ENCODE measurements around the gene ARPIN.

ARPIN gene

GRCh38 chr15:89912145-89912673 is 543 bp downstream of the ARPIN start:
- Histone ChIP-seq H3K4me2 (no peak overlapping the region), H3K9ac (no peak overlapping the region), H3K27me3 (ENCODE audit: insufficient read depth, low read depth) (no peaks in the 10 kb centered on the region), H3K4me1 (ENCODE audit: low read depth, poor library complexity, severe bottlenecking) (no peaks in the 10 kb centered on the region), H3K4me3 (IDR thresholded peaks at IDR 0.05; ENCODE audit: insufficient read depth, low read depth, low read length) (no peak overlapping the region), H3K27ac (no peak overlapping the region), H4K20me1 (ENCODE audit: insufficient read depth) (no peaks in the 10 kb centered on the region), H3K79me2 (ENCODE audit: insufficient read depth, low read depth) (no peaks in the 10 kb centered on the region), H2AFZ (ENCODE audit: low read depth) (no peak overlapping the region), H3K36me3 (ENCODE audit: insufficient read depth) (no peaks in the 10 kb centered on the region)
- TF ChIP-seq CTCF (conservative IDR thresholded peaks at IDR 0.05; ENCODE audit: low read depth, low read length): no peak

- no peak overlapping the region for H3K4me3 ChIP-seq (IDR thresholded peaks at IDR 0.05; ENCODE audit: insufficient read depth, low read depth, low read length)
- no peaks in the 10 kb centered on the region for H4K20me1 ChIP-seq (ENCODE audit: insufficient read depth)
- no peaks in the 10 kb centered on the region for H3K79me2 ChIP-seq (ENCODE audit: insufficient read depth, low read depth)
- H3K4me1 ChIP-seq (ENCODE audit: low read depth, poor library complexity, severe bottlenecking): no peaks in the 10 kb centered on the region
- no peak for TF ChIP-seq CTCF (conservative IDR thresholded peaks at IDR 0.05; ENCODE audit: low read depth, low read length)
- no peaks in the 10 kb centered on the region for H3K27me3 ChIP-seq (ENCODE audit: insufficient read depth, low read depth)
- H3K4me2 ChIP-seq: no peak overlapping the region
- no peak overlapping the region for H3K9ac ChIP-seq
- no peak overlapping the region for H3K27ac ChIP-seq
- H3K36me3 ChIP-seq (ENCODE audit: insufficient read depth): no peaks in the 10 kb centered on the region
- no peak overlapping the region for H2AFZ ChIP-seq (ENCODE audit: low read depth)
Measured at GRCh38 chr15:89910891-89911626, 1.7 kb downstream of the ARPIN start.

- Histone ChIP-seq H3K27me3 (ENCODE audit: insufficient read depth, low read depth) (no peaks in the 10 kb centered on the region), H4K20me1 (ENCODE audit: insufficient read depth) (no peaks in the 10 kb centered on the region), H3K79me2 (ENCODE audit: insufficient read depth, low read depth) (no peaks in the 10 kb centered on the region), H3K4me3 (IDR thresholded peaks at IDR 0.05; ENCODE audit: insufficient read depth, low read depth, low read length) (no peak overlapping the region), H3K36me3 (ENCODE audit: insufficient read depth) (no peaks in the 10 kb centered on the region), H3K4me1 (ENCODE audit: low read depth, poor library complexity, severe bottlenecking) (no peaks in the 10 kb centered on the region), H2AFZ (ENCODE audit: low read depth) (no peak overlapping the region), H3K4me2 (no peak overlapping the region), H3K9ac (no peak overlapping the region), H3K27ac (no peak overlapping the region)
- TF ChIP-seq CTCF (conservative IDR thresholded peaks at IDR 0.05; ENCODE audit: low read depth, low read length): no peak
Measured at GRCh38 chr15:89909611-89910010, 3.1 kb downstream of the ARPIN start.

- H3K27me3 ChIP-seq (ENCODE audit: insufficient read depth, low read depth): no peaks in the 10 kb centered on the region
- no peak overlapping the region for H3K27ac ChIP-seq
- TF ChIP-seq CTCF (conservative IDR thresholded peaks at IDR 0.05; ENCODE audit: low read depth, low read length): no peak
- H3K4me2 ChIP-seq: no peak overlapping the region
- H3K9ac ChIP-seq: no peak overlapping the region
- no peak overlapping the region for H2AFZ ChIP-seq (ENCODE audit: low read depth)
- H3K4me1 ChIP-seq (ENCODE audit: low read depth, poor library complexity, severe bottlenecking): no peaks in the 10 kb centered on the region
- H3K79me2 ChIP-seq (ENCODE audit: insufficient read depth, low read depth): no peaks in the 10 kb centered on the region
- H3K4me3 ChIP-seq (IDR thresholded peaks at IDR 0.05; ENCODE audit: insufficient read depth, low read depth, low read length): no peak overlapping the region
- no peaks in the 10 kb centered on the region for H3K36me3 ChIP-seq (ENCODE audit: insufficient read depth)
- no peaks in the 10 kb centered on the region for H4K20me1 ChIP-seq (ENCODE audit: insufficient read depth)
Measured at GRCh38 chr15:89908226-89908625, 4.5 kb downstream of the ARPIN start.
